Cardiac muscle cell (in vitro differentiated cells and primary cell): Measurements from ENCODE around the gene PAK6. TPM values are rescaled to one million over a fixed set of nuclear protein-coding genes. Genes with fewer than 3 reads are reported as not detected.

ENCODE experiments used
- DNase-seq, 2 donors: peaks; one replicate each; pipeline versions ENCODE4 v3.0.0 to v3.0.0-alpha.2; 2010 to 2017; ENCODE audit warnings: low read depth in 1 of 2, low spot score in 1 of 2
- H3K27ac ChIP-seq: fragments of 200-600 bp; sonication (generic); 2 replicates; pipeline ENCODE4 v1.5.1; 2016
- H3K27me3 ChIP-seq: fragments of 200-600 bp; sonication (generic); 2 replicates; pipeline ENCODE4 v1.6.0; 2016; ENCODE audit warnings: control low read depth
- H3K36me3 ChIP-seq: fragments of 200-600 bp; sonication (generic); 2 replicates; pipeline ENCODE4 v1.5.1; 2016; ENCODE audit warnings: control low read depth
- H3K4me1 ChIP-seq: fragments of 200-600 bp; sonication (generic); 2 replicates; pipeline ENCODE4 v1.8.1; 2017; ENCODE audit warnings: low read depth, mild to moderate bottlenecking, mixed run types
- H3K4me3 ChIP-seq: fragments of 200-600 bp; sonication (generic); 2 replicates; pipeline ENCODE4 v1.5.1; 2016; ENCODE audit warnings: mild to moderate bottlenecking
- H3K9me3 ChIP-seq: fragments of 200-600 bp; sonication (generic); 2 replicates; pipeline ENCODE4 v1.5.1; 2017; ENCODE audit warnings: low read depth, mild to moderate bottlenecking, control low read depth
- polyA plus RNA-seq: library from polyadenylated mRNA; unstranded; fragments of >200 nt; fragmentation: Nextera tagmentation; extraction: Ambion mirVana; gene quantifications from 2 replicates; pipeline ENCODE4 v1.2.1, GENCODE V29; 2016
- total RNA-seq: library from RNA; depleted of rRNA; stranded (reverse); fragments of >200 nt; gene quantifications from 2 replicates; pipeline ENCODE4 v1.2.3, GENCODE V29; 2016
- TF ChIP-seq, protein P1 (sequence below): IDR thresholded peaks from 2 replicates; pipeline ENCODE4 v1.5.1; 2012; ENCODE audit warnings: low read depth, mild to moderate bottlenecking, low read length

PAK6 gene
- total and polyA plus RNA-seq, 2 experiments from 2014 or later = 4.2 to 18.7 TPM

DNA sequence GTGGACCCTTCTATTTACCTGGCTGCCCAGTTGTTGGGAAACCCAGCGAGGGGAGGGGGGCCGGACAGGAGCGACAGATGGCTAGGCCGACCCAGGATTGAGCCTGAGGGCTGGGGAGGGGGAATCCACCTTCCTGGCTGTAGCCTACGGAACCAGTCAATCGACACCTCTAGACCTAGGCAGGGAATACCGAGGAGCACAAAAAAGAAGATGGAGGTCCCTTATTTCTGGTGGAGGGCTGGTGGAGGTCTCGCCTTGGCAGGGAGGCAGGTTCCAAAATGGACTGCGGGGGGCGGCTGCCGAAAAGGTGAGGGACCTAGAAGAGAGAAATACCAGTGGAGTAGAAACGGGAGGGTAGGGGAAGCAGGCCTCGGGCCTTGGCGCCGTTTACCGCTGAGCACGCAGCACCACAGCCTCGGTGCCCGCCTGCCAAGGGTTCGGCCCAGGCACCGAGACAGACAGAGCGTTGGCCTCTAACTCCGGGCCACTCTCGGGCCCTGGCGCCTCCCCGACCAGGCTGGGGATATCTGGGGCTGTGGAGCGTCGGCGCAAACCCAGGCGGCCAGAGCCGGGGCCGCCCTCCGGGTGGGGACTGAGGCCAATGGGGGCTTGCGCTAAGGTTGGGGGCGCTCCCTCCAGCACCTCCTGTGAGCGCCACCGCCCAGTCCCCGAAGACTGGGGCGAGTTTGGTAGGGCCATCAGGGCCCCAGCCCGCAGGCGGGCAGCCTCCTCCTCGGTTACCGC lies 42.4 kb downstream of the PAK6 start:
- H3K4me1 ChIP-seq = peaks cover 46% of the 10 kb centered on the region
- DNase-seq = no peak

DNA sequence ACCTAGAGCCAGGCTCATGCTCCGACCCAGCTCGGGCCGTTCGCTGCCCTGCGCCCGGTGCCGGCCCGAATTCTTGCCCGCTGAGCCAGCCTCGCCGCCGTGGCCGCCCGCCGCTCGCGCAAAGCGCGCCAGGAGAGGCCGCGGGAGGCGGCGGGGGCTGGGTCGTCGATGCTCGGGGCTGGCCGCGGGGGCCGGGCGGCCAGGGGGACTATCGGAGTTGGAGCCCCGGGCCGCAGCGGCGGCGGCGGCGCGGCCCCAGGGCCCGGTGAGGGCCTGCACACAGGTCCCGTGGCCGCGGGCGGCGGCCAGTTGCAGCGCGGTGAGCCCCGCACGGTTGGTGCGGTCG lies 42.9 kb downstream of the PAK6 start:
- H3K27ac ChIP-seq = no peak overlapping the region
- peaks cover 38% of the 10 kb centered on the region for H3K27me3 ChIP-seq
- peak overlapping the region; percentile 34 for H3K4me3 ChIP-seq
- H3K36me3 ChIP-seq = no peaks in the 10 kb centered on the region
- peaks cover 51% of the 10 kb centered on the region for H3K4me1 ChIP-seq
- no peaks in the 10 kb centered on the region for H3K9me3 ChIP-seq
- no peak for DNase-seq
- TF ChIP-seq, protein P1, sequence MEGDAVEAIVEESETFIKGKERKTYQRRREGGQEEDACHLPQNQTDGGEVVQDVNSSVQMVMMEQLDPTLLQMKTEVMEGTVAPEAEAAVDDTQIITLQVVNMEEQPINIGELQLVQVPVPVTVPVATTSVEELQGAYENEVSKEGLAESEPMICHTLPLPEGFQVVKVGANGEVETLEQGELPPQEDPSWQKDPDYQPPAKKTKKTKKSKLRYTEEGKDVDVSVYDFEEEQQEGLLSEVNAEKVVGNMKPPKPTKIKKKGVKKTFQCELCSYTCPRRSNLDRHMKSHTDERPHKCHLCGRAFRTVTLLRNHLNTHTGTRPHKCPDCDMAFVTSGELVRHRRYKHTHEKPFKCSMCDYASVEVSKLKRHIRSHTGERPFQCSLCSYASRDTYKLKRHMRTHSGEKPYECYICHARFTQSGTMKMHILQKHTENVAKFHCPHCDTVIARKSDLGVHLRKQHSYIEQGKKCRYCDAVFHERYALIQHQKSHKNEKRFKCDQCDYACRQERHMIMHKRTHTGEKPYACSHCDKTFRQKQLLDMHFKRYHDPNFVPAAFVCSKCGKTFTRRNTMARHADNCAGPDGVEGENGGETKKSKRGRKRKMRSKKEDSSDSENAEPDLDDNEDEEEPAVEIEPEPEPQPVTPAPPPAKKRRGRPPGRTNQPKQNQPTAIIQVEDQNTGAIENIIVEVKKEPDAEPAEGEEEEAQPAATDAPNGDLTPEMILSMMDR = no peak

More for the DNA sequence above, 42.4 kb downstream of the PAK6 start:
- TF ChIP-seq, protein P1 = no peak
- peaks cover 38% of the 10 kb centered on the region for H3K27me3 ChIP-seq
- no peaks in the 10 kb centered on the region for H3K9me3 ChIP-seq
- no peak overlapping the region for H3K27ac ChIP-seq
- no peaks in the 10 kb centered on the region for H3K36me3 ChIP-seq
- peak overlapping the region; percentile 34 for H3K4me3 ChIP-seq

DNA sequence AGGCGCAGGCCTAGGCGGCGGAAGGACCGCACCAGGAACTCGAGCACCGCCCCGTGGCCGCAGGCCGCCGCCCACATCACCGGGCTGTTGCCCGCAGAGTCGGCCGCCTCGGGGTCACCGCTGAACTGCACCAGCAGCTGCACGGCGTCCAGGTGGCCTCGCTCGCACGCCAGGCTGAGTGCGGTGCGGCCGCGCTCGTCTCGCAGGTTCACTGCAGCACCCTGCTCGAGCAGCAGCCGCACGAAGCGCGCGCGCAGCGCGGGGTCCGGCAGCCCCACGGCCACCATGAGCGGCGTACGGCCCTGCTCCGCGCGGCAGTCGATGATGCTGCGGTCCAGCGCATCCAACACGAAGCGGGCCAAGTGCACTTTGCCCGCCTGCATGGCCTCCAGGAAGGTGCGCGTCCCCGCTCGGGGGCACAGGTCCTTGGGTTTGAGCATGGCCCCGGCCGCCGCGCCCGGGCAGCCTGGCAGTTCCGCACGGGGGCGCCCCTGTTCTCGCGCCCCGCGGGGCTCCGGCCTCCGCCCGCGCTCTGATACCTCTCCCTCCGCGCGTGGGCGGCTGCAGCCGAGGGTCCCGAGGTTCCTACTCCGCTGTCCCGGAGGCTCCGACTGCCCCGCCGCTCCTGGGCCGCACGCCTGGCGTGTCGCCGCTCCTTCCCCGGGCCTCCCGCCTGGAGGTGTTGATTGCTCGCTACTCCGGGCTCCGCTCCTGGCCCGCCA lies 43.4 kb downstream of the PAK6 start:
- TF ChIP-seq, protein P1 = peak; percentile 37
- Histone ChIP-seq H3K4me3 (peak overlapping the region; percentile 34), H3K27me3 (peaks cover 38% of the 10 kb centered on the region), H3K4me1 (peaks cover 51% of the 10 kb centered on the region), H3K27ac (no peak overlapping the region), H3K36me3 (no peaks in the 10 kb centered on the region), H3K9me3 (no peaks in the 10 kb centered on the region)
- DNase-seq = peak; percentile 15 to 60

DNA sequence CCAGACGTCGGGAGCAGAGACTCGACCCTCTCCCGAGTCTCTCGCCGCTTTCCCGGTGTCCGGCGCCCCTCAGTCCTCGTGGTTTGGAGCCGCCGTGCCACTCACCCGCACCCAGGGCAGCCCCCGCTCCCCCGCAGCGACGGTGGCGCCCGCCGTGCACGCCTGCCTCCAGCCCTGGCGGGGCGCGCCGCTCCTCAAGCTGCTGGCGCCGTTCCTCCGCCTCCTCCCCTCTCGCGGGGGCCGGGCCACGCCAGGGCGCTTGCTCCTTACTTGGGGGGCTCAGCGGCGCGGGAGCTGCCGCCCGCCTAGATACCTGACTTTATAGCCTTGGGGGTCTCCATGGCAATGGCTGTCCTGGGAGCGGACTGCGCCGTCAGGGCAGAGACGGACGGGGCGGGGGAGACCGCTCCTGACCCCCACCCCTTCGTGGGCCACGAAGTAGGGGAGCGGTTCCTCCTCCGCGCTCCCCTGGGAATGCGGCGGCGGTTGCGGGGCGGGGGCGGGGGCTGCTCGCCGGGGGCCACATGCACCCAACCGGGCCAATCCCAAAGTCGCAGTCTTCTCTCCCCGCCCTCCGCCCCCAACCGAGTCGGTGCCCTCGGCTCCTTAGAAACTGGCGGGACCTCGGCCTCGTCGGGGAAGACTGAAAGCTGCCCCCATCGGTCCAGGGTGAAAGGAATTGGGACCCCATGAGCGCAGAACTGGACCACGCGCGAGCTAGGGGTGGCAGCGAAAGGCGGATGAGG lies 44.2 kb downstream of the PAK6 start, which contains the start of gene ANKRD63:
ANKRD63 (minus strand) TSS at position 196 of the 746 bp plus-strand sequence. CDS start 478 bp downstream, outside the sequence.
- TF ChIP-seq, protein P1 = no peak
- H3K4me3 ChIP-seq = peak within 1 kb of the TSS; percentile 34
- peaks cover 38% of the 10 kb centered on the region for H3K27me3 ChIP-seq
- H3K9me3 ChIP-seq = no peaks in the 10 kb centered on the region
- no peak within 1 kb of the TSS for H3K27ac ChIP-seq
- H3K36me3 ChIP-seq = no peaks in the 10 kb centered on the region
- peak in 1 of 2 donors; percentile 53 for DNase-seq
- H3K4me1 ChIP-seq = peaks cover 51% of the 10 kb centered on the region

DNA sequence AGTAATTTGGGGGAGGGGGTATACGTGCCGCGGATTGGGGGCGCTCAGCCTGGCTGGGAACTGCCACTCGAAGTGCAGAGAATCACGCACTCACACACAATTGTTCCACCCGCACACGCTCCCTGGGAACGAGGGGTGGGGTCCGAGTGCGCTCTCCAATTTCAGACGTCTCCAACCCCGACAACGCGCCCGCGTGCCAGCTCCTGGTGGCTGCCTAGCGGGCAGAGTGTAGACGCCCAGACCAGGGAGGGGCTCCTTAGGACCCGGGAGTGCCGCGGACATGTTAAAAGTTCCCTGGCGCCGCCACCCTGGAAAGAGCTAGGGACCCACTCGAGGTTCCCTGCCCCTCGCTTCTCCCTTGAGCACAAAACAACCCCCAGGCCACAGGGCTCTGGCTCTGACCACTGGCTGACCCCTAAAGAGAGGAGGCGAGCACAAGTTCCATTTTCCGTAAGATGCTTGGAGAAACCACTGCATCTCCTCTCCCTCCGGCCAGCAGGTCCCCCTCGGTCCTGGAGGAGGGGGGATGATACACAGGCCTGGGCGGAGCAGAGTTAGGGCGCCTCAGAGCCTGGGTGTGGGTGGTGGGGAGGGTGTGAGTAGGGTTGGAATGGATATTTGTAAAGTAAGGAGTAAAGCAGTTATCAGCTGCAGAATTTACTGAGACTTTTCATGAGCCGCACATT lies 44.9 kb downstream of the PAK6 start:
- no peaks in the 10 kb centered on the region for H3K36me3 ChIP-seq
- H3K27ac ChIP-seq = no peak overlapping the region
- peak overlapping the region; percentile 34 for H3K4me3 ChIP-seq
- H3K4me1 ChIP-seq = peaks cover 46% of the 10 kb centered on the region
- peaks cover 38% of the 10 kb centered on the region for H3K27me3 ChIP-seq
- TF ChIP-seq, protein P1 = no peak
- H3K9me3 ChIP-seq = no peaks in the 10 kb centered on the region
- no peak for DNase-seq
